ENCODE measurements around the gene INTS3.
"Not testable (repeated sequence)": the region's sequence is repeated elsewhere in the genome, so short reads cannot be mapped to it uniquely, and the experiment has no call there.

Gene INTS3

GRCh38 chr1:153698923-153699714, 28.7 kb upstream of the INTS3 start:
- DNase-seq, result no peak

GRCh38 chr1:153699768-153700167, 28.1 kb upstream of the INTS3 start:
- peak in 2 of 56 donors; percentile 10 to 14 for DNase-seq

DNA sequence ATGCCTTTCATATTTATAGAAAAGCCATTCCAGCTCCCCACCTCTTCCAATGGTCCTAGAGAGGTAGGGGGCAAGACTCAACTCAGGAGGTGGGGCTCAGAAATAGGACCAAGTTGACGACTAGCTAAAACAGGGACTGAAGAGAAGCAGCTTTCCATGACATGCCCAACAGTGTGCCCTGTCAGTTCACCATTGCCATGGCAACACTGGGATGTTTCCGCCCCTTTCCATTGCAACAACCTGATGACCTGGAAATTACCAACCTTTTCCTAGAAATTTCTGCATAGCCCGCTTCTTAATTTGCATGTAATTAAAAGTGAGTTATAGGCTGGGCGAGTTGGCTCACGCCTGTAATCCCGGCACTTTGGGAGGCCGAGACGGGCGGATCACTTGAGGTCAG, 22.4 kb upstream of the INTS3 start:
- no peak for DNase-seq

GRCh38 chr1:153711026-153711425, 16.8 kb upstream of the INTS3 start:
- no peak for DNase-seq

- DNase-seq, result not testable (repeated sequence)
Measured at GRCh38 chr1:153716211-153716610, 11.6 kb upstream of the INTS3 start.

- DNase-seq, result no peak
Measured at GRCh38 chr1:153717330-153717729, 10.5 kb upstream of the INTS3 start.

GRCh38 chr1:153723687-153724086, 4.2 kb upstream of the INTS3 start:
- no peak for DNase-seq

GRCh38 chr1:153724634-153725033, 3.2 kb upstream of the INTS3 start:
- DNase-seq, result not testable (repeated sequence)

- DNase-seq, result peak in 46 of 56 donors; percentile 6 to 63 (median 34)
Measured at GRCh38 chr1:153728305-153729066, 636 bp downstream of the INTS3 start.

- no peak for DNase-seq
Measured at GRCh38 chr1:153730468-153730988, 2.7 kb downstream of the INTS3 start.

DNA sequence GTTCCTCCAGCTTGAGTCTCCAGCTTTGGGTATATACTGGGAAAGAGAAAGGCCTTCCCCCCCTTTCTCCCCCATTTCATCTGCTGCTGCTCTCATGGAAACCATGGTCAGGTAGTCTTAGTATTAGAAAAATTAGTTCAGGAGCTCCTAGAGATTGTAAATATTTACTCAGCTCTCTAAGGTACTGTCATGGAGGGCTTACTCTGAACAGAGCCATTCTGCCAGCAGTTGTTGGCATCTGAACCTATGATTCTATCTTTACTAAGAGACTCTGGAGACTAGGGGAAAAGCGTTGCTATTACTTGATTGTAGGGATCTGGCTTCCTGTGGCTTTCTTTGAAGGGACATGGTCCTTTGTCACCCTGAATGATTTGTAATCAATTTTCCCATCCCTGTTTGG, 6.1 kb downstream of the INTS3 start:
- DNase-seq, result no peak

- no peak for DNase-seq
Measured at GRCh38 chr1:153734396-153735089, 6.7 kb downstream of the INTS3 start.

GRCh38 chr1:153735090-153735420, 7.2 kb downstream of the INTS3 start:
- no peak for DNase-seq

GRCh38 chr1:153741986-153742385, 14.1 kb downstream of the INTS3 start:
- no peak for DNase-seq

DNA sequence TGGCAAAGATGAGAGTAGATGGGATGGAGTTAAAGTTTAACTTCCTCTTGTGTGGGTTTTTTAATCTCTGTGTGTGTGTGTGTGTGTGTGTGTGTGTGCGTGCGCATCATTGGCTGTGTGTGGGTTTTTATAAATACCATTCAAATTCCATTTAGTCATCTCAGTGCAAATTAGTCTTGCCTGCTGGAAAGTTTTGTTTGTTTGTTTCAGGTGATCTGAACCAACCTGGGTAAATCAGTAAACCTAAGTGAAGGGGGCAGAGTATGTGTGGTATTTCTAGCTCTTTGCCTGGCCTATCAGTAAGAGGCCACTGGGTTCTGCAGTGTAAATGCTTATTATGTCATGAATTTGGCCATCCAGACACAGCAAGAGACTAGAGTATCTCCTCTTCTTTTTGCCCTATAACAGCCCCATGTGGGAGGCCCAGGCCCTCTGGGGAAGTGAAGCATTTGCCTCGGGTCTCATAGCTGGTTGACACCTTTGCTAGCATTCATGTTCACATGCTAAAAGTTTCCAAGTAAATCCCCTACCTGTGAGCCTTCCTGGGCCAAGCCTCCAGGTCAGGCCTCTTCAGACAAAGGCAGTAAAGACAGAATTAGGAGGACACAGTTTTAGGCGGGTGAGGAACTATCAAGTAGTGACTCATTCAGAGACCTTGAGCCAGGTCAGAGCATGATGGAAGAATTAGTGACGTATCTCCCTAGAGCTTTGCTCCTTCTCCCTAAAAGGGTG, 14.7 kb downstream of the INTS3 start:
- DNase-seq, result no peak

DNA sequence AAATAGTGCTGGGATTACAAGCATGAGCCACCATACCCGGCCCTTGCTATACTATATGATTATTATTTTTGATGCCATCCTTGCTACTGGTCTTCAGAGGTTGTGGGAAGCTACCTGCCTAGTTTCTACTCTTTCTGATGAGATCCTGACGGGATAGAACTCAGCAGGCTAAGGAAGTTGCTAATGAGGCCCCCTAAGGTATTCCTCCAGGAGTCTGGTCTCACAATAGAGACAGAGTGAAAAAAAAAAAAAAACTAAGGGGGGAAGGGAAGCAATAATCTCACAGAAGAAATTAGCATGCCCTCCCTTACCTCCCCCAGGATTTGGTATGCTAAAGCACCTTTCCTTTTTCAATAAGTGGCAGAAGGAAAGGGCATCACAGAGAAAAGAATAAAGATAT, 17.6 kb downstream of the INTS3 start:
- DNase-seq, result no peak

DNA sequence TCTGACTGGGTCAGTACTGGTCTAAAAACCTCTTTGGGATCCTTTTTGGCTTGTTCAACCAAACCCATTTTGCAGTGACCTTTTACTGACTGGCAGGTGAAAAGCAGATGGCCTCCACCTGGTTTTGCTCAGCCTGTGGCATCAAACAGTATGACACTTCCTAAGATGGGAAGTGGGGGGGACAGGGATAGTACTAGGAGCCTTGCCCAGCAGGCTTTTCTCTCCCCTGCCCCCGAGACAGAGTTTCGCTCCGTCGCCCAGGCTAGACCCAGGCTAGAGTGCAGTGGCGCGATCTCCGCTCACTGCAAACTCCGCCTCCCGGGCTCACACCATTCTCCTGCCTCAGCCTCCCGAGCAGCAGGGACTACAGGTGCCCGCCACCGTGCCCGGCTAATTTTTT, 18.3 kb downstream of the INTS3 start:
- DNase-seq, result no peak

DNA sequence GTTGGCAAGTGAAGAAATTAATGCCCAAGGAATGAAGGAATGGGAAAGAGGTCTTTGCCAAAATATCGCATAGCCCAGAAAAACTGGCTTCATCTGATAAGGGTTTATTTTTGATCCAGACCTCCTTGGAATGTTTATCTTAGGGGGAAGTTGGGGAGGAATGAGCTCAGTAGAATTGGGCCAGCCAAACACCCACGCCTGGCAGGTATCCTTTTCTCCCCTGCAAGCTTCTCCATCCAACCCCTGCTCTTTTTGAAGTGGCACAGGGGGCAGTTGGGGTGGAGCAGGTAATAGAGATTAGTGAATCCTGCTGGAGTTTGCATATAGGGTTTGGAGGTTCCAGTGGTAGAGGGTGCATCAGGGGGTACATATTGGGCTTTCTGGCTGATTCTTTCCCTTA, 21.1 kb downstream of the INTS3 start:
- DNase-seq, result no peak

DNA sequence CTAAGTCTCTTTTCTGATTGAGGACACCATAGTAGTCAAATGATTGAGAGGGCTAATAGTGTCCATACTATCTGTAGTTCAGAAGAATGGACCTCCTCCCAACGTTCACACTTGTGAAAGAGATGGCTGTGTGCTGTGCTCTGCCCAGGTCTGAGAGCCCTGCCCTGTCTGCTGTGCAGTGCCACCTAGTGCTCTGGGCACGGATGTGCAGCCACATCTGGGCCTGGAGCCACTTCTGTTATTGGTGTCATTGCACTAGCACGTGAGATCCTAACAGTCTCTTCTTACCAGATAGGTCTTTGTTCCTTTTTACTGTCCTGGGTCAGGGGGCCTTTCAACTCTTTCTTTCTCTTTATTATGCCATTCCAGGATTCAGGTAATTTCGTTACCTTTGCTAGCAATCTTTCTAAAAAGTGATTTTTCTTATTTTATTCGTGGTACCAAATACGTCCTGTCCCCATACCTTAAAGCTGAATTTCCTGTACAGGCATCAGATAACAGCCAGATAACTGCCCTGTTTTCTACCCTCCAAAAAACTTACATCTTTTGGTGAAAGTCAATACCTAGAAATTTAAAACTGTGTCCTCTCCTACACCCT, 21.7 kb downstream of the INTS3 start:
- peak in 53 of 56 donors; percentile 6 to 84 (median 56) for DNase-seq

GRCh38 chr1:153750026-153750995, 22.5 kb downstream of the INTS3 start:
- DNase-seq, result no peak
